Fibroblast of the conjunctiva (primary cell): ENCODE results near the gene ANKS1A.

Experiments used
- DNase-seq: peaks from one replicate; pipeline ENCODE4 v3.0.0-alpha.2; 2010; ENCODE audit warnings: low read depth

Gene ANKS1A

DNA sequence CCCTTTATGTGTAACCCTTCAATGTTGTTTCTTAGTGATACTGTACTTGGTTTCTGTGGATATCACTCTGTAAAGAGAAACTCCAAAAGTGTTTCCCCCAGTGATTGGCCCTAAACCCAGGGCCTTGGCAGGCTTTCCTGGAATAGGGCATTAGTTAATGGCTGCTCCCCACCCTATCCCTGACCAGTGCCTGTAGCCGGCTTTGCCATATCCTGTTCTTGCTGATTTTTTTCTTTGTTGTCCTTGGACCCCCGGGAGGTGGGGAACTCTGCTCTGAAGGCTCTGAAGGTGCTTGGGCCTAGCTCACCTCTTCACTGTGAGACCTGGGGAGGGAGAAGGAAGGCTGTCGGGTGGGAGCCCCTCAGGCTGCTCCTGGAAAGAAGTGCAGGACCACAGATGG is 131.9 kb downstream of the ANKS1A start:
- no peak for DNase-seq

DNA sequence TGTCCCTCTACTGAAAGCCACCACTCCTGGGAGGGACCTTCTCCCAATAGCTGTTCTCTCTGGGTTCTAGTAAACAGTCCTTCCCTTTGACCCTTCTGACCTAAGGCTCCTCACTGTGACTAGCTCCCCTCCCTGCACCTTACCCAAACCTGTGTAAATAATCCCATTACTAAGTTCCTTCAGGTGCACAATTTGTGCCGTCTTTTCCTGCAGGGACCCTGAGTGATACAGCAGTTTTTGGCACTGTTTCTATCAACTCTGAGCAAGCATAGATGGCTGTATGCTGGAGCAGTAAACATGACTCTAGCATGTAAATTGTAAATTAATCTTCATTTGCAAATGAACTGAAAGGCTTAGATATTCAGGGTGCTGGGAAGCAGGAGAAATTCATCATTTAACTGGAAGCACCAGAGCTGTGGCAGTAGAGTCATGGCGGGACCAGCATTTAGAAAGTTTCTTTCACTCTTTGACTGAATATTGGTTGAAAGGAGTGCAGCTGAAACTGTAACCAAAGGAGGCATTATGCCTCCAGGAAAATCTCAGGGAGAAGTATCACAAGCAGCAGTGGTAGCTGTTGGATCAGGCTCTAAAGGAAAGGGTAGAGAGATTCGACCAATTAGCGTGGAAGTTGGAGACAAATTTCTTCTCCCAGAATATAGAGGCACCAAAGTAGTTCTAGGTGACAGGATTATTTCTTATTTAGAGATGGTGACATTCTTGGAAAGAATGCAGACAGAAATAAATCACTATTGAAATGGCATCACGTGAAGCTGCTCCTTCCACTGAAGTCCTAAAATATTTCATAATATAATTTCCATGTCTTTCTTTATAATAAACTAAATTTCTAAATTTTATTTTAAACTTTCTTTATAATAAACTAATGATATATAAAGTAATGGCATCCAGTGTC is 134.3 kb downstream of the ANKS1A start:
- DNase-seq, result no peak

DNA sequence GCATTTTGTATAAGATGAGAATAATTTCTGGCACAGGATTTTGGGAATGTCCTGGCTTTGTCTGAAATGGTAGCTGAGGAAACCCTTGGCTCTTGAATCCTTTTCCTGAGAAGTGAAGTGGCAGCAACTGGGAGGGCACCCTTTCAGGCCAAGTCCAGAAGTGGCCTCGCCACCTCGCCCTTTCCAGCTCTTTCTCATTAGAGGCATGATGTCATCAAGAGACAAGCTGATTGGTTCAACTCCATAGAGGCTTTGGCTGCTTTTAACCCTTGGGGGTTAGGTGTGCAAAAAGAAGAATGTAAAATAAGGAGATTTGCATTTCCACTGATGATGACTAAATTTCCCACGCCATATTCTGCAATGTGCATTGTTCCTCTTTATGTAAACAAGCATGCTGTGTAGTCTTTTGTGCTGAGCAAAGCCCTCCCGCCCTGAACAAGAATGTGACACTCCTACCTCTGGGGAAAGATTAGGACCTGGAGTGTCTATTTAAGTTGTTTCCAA is 135.5 kb downstream of the ANKS1A start:
- DNase-seq, result no peak

DNA sequence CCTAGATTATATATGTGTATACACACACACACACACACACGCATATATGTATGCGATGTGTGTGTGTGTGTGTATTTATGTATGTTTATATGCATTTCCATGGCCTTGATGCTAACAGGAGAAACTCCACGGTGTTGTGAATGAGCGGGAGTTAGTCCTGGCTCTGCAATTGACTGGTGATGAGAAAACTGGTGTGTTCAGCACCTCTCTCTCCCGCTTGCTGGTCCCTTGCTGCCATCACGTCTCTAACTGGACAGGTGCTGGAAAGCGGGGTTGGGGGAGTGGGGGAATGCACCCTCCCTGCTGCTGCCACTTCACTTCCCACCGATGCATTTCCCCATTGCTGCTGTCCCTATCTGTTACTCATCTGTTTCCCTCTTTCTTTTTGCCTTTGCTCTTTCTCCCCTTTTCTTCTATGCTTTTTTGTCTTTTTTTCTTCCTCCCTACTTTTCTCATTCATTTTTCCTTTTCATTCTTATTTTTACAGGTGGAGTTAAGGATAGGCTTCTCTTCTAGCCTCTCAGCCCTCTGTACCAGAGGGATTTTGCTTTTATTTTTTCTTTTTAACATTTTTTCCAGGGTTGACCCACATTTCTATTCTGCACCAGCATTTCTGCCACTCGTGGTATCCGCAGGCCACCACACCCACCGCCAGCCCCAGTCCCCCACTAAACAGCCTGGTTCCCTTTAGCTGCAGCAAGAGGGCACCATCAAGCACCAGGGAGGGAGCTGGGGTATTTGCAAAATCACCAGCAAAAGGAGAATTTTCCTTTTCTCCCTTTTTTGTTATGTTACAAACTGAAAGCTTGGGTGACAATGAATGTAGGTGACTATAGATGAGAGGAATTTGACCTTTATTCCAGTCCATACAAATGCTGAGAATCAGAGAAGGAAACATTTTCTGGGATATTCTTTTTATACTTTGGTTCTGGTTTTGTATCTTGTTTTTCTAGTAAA is 136.5 kb downstream of the ANKS1A start:
- no peak for DNase-seq

DNA sequence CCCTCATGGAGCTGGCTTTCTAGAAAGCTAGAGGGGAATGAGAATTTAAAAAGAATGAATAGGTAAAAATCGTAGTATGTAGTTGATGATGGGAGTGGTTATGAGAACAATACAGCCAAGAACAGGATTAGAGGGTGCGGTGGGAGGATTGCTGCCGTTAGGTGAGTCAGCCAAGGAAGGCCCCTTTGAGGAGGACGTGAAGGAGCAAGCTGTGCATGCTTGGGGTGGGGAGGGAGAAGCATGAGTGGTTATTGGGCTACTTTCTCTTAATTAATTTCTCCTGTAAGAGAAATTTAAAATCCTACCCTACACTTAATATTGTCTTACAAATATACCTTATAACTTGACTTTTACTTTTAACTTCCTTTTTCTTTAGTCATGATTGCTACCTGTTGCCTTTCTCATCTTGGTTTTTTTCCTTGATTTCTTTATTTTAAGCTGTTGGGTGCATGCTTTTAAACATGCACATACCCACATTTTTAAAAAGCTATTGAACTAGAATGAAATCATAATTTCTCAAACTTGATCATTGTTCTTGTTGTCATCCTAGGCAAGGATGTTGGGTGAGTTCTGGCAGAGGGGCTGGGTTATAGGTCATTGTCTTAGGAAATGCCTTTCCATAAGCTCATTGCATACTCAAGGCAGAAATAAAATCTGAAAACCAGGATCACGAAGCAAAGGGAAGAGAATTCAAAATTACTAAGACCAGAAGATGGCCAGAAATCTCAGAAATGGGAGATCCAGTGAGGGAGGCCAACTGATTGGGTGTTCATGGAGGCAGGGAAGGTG is 137.6 kb downstream of the ANKS1A start:
- no peak for DNase-seq

DNA sequence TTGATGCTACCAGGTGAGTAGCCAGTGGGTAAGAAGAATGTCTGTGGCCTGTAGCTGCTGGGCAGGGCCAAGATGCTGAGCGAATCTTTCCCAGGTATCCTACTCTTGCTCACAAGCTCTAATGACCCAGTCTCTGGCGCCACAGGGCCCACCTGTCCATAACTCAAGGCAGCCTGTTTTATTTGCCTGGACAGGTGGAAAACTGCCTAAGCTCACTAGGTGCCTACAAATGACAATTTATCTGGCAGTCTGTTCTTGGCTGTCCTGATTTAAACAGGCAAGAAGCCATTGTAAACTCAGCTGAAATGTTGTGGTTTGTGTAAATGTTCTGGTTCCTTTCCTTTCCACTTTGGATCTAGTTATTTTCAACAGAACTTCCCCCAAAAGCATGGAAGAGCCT is 138.8 kb downstream of the ANKS1A start:
- DNase-seq, result no peak

DNA sequence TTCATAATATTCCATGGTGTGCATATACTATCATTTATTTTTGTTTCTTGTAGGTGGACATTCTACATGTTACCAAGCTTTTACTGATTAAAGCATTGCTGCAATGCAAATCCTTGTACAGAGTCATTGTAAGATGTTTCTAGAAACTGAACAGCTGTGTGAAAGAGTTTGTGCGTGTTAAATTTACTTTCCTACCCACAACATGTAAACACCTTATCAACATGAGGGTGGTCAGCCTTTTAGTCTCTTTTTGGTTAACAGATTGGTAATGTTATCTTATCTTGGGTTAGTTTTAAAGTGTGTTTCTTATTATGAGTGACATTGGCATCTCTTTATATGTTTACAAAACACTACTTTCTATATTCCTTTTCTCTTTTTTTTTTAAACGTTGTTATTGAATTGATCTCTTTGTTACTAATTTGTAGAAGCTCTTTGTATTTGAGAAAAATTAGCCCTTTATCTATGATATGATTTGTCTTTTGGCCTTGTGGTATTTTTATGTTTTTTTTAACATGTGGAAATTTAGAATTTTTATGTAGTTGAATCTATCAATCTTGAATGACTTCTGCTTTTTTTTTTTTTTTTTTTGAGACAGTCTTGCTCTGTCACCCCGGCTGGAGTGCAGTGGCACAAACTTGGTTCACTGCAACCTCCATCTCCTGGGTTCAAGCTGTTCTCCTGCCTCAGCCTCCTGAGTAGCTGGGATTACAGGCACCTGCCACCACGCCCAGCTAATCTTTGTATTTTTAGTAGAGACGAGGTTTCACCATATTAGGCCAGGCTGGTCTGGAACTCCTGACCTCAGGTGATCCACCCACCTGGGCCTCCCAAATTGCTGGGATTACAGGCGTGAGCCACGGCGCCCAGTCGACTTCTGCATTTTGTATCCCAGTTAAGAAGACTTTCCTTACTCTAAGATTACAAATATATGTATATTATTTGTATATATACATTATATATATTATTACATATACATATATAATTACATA is 140.0 kb downstream of the ANKS1A start:
- DNase-seq, result no peak

DNA sequence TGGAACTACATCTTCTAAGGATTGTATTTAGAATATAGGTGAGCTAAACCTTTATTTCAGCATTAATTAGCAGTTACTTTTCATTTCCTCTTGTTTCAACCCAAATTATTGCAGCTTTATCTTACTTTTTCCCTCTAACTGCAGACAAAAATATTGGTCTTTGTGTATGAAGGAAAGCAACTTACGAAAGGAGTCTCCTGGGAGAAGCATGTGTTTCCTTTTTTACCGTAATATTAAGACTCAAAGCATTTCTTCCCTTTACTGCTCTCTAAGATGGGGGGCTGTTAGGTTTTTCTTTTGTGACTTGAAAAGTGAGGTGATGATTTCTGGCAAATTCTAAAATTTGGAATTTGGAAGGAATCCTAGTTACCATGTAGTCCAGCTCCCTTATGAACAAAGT is 141.0 kb downstream of the ANKS1A start:
- no peak for DNase-seq

DNA sequence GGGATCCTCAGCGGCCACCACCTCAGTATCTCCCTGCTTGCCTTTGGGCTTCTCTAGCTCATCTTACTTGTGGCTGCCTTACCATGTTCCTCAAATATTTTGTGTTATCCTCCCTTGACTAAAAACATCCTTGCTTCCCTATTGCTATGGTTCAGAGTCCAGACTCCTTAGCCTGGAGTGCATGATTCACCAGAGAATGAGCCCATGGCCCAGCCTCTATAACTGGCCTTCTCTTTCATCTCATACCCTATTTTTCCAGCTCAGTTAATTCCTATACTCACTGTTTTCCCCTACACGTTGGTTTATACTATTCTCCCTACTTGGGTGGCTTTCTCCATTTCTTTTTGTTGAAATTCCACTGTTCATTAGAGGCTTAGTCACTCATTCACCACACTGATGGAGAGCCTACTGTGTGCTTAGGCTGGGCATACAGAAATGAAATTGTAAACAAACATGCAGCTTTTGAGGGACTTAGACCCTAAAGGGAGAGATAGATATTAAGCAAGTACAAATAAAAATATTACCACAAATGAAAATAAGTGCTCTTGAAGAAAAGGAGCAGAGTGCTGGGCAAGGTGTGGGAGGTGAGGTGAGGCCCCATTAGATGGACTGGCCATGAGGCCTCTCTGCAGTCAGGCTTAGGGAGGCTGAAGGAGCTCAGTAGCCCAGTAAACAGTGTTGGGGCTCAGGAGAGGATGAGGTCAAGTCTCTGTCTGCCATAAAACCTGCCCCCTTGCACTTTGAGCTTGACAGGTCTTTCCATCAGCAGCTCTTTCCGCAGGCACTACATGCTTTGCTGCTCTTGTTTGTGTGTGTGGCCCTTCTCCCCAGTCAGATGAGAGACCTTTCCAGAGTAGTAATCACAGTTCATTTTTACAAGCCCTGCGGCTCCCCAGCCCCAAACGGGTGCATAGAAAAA is 142.8 kb downstream of the ANKS1A start:
- DNase-seq, result no peak

DNA sequence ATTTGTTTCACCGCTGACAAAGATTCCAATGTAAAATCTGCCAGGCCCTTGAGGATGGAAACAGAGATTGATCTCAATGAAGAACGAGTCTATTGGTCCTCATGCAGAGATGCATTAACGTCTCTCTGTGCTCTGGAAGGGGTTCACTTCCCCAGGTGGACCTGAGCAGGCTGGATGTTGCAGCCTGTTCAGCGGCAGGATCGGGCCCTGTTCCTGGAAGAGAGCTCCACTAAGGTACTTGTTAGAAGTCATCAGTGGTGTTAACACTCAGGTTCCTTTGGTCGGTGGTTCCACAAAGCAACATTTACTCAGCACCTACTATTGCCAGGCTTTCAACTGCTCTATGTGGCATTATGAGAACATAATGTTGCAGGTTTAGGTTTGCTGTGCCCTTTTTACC is 144.6 kb downstream of the ANKS1A start:
- no peak for DNase-seq

DNA sequence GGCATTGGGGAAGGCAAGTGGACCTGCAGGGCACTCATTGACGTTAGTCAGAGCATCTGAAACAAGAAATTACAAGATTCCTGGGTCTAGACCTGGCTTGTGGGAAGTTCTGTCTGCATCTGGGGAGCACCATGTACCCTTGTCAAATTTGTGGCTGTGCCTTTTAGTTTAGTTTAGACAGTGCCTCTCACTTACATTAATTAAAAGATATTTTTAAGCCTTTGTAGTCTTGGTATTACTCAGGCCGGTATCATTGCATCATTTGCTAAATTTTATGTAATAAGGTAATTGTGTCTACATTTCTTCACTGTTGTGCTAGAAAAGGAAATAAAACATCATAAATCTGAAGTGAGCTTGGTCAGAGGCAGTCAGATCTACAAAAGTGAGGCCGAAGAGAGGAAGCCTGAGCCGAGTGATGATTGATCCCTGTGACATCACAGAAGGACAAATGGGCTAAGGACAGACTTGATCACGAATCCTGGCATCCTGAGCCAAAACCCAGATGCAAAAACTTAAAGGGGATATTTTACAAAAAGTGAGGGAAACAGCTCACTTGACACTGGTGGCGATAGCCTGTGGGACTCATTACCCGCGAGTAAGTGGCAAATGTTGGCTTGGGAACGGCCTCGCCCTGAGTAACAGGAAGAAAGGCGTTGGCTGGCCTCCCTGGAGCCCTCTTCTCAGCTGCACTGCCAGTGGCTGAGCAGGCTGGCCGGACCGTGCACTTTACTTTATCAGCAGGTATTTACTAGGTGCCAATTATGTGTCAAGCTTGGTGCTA is 145.5 kb downstream of the ANKS1A start:
- DNase-seq, result no peak

DNA sequence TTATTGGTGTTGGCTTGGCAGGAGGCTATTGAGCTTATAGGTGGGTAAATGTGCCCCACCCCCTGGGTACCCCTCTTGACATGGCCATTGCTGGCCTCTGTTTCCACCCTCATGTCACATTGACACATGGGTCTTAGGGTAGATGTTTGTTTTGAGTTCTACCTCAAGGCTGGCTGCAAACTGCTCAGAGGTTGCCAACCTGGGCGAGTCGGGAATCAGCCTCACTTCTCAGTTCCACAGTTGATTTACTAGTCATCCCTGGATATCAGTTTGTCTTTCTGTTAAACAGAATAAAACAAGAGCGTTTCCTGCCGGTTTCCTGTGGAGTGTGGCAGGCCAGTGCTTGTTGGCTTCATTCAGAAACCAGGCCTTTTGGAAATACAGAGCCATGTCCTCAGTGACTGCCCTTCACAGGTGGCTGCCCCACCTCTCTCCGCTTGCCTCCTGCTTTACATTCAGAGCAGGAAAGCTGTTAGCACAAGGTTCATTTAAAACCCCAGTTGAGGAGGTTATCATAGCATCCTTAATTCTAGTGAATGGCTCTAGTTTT is 146.5 kb downstream of the ANKS1A start:
- DNase-seq, result no peak

DNA sequence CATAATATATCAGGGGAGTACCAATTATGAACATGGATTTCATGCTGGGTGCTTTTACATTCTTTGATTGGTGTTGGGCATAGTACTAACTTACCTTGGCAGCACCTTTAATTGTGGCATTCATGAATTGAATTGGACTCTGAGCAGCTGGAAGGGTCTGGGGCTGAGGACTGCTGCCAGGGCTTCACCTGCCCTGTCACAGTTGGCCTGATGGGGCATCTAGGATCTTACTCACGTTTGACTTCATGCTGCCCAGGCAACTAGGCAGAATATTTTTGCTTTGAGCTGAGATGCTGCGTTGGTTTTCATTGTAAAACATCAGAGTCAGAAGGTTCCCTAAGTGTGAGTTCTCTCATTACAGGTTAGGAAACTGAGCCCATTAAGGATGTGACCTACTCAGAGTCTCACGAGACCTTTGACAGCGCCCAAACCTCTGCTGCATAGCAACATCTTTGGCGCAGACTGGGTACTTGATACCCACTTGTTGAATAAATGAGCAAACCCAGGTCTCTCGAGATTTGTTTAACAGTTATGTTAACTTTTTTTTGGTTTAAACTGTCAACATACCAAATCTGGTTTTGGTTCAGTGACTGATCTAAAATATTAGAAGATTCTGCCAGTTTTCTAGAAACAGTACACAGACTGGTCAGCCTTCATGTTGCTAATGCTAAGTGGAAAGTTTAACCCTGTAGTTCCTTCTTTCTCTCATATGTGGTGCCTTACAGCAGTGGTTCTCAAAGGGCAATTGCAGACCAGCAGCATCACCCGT is 147.2 kb downstream of the ANKS1A start:
- DNase-seq, result no peak

DNA sequence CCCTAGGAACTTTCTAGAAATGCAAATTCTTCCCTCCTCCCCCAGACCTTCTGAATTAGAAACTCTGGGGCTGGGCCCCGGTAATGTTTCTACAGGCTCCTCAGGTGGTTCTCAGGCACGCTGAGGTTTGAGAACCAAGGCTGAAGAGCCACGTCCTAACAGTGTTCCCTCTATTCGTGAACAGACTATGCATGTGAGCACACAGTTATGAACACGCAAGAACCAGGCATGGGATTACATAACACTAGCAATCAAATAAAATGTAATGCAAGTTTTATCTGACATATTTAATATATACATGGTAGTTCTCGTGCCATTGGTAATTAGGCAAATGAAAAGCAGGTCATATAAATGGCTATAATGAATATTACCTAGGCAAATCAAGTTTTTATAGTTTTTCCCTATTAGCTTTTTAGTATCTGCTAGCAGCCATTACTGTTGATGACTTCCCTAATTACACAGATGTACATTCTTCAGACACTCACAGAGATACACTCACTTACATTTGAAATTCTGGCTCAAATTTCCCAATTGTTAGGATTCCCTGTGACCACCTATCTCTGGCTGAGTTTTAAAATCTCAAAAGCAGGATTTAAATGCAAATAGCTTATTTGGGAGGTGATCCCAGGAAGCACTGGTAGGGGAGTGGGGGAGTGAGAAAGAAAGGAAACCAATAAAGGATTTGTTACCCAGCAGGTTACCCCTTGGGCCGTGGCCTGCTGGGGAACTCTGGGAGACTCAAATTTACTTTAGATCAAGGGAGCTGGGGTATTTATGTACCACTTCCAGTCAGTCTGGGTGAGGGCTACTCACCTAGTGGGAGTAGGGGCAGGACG is 148.0 kb downstream of the ANKS1A start:
- DNase-seq, result no peak

DNA sequence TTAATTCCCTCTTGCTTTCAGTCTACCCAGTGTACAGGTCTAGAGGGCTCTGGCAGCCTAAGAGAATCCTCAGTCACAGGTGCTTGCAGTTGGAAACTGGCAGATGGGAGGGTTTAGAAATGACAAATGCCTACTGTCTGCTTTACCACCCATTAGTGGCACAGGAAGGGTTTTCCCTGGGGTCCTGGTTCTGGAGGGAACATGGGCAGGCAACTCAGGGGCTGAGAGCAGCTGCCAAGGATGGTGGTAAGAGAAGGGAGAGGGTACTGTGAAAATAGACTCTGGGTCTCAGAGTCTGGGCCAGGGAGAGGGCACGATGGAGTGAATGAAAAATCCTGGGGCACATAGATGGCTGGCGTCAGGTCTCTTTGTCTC is 148.6 kb downstream of the ANKS1A start:
- DNase-seq, result no peak

DNA sequence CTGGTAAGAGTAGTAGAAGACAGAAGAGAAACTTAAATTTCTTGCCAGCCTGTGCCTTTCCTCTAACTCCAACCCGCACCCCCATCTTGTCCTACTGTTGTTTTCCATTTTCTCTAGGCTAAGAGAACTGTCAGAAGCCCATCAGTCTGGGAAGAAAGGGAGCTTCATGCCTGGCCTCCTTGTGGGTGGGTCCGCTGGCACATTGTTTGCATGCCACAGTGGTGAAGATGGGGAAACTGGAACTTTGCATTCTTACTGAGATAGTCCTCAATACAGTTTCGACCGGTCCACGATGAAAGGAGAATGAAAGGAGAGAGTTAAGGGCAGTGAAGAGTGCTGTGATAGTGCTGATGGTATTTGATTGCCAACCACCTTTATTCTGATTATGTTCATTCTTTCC is 149.0 kb downstream of the ANKS1A start:
- DNase-seq, result no peak

DNA sequence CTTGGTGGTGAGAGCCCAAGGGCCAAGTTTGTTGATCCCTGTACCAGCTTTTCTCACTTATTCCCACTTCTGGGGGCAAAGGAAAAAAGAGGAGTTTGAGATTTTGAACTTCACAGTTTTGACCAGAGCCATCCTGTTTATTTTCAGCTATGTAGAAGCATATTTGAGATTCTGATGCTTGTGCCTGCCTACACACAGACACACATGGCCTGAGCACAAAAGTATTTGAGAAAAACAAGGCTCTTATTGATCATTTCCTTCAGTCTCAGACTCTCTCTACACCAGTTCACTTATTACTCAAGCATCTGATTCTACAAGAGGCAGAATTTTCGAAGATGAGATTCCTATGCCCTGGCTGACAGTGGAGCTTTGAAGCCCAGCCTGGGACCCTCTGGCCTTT is 151.3 kb downstream of the ANKS1A start:
- DNase-seq, result no peak
